Loucy (cell line): Measurements from ENCODE around the gene ADI1.

Source experiments
- H2AFZ ChIP-seq: fragments of 200-600 bp; sonication (generic); 2 replicates; pipeline ENCODE4 v1.6.0; 2016; ENCODE audit warnings: antibody characterized with exemption, mild to moderate bottlenecking, low read length, moderate library complexity
- H3F3A ChIP-seq: fragments of 200-600 bp; 2 replicates; pipeline ENCODE4 v1.6.0; 2016; ENCODE audit warnings: antibody characterized with exemption, low read depth, mild to moderate bottlenecking
- H3K27me3 ChIP-seq: fragments of 200-600 bp; sonication (generic); 2 replicates; pipeline ENCODE4 v1.6.1; 2014; ENCODE audit warnings: low read length, mild to moderate bottlenecking; ENCODE audit not compliant: insufficient read depth, poor library complexity, severe bottlenecking
- H3K36me3 ChIP-seq: fragments of 200-600 bp; sonication (generic); 2 replicates; pipeline ENCODE4 v1.6.1; 2016; ENCODE audit warnings: low read length; ENCODE audit not compliant: insufficient read depth
- H3K4me1 ChIP-seq: fragments of 200-600 bp; sonication (generic); 2 replicates; pipeline ENCODE4 v1.5.1; 2014; ENCODE audit warnings: low read length, mild to moderate bottlenecking; ENCODE audit not compliant: insufficient read depth, poor library complexity, severe bottlenecking
- H3K4me2 ChIP-seq: fragments of 200-600 bp; sonication (generic); 2 replicates; pipeline ENCODE4 v1.6.0; 2014; ENCODE audit warnings: antibody characterized with exemption, low read length, low read depth, mild to moderate bottlenecking; ENCODE audit not compliant: poor library complexity, severe bottlenecking
- H3K4me3 ChIP-seq: fragments of 200-600 bp; sonication (generic); 2 replicates; pipeline ENCODE4 v1.5.1; 2014; ENCODE audit warnings: low read length, mild to moderate bottlenecking, mixed read lengths; ENCODE audit not compliant: poor library complexity, severe bottlenecking
- H3K79me2 ChIP-seq: fragments of 200-600 bp; sonication (generic); 2 replicates; pipeline ENCODE4 v1.6.1; 2014; ENCODE audit warnings: low read length; ENCODE audit not compliant: insufficient read depth
- H3K9ac ChIP-seq: fragments of 200-600 bp; sonication (generic); 2 replicates; pipeline ENCODE4 v1.6.0; 2014; ENCODE audit warnings: mild to moderate bottlenecking, low read depth, low read length, moderate library complexity; ENCODE audit not compliant: poor library complexity, severe bottlenecking
- H3K9me2 ChIP-seq: fragments of 200-600 bp; sonication (generic); replicated peaks from 2 replicates; pipeline ENCODE4 v1.6.1; 2016; ENCODE audit warnings: low read depth, low read length, mixed read lengths
- H3K9me3 ChIP-seq: fragments of 200-600 bp; sonication (generic); 2 replicates; pipeline ENCODE4 v1.6.1; 2014; ENCODE audit warnings: mild to moderate bottlenecking, antibody characterized with exemption, low read length, low read depth; ENCODE audit not compliant: insufficient read depth
- H4K20me1 ChIP-seq: fragments of 200-600 bp; sonication (generic); 2 replicates; pipeline ENCODE4 v1.6.0; 2014; ENCODE audit warnings: antibody characterized with exemption, low read length, mild to moderate bottlenecking; ENCODE audit not compliant: insufficient read depth, poor library complexity, severe bottlenecking
- EZH2phosphoT487 ChIP-seq: fragments of 200-600 bp; IDR thresholded peaks from 2 replicates; pipeline ENCODE4 v1.6.1; 2018; ENCODE audit warnings: antibody characterized with exemption, mild to moderate bottlenecking, moderate library complexity, borderline replicate concordance
- TF ChIP-seq, protein P1 (sequence below): fragments of 200-600 bp; sonication (generic); conservative IDR thresholded peaks from 2 replicates; pipeline ENCODE4 v1.5.1; 2014; ENCODE audit warnings: mild to moderate bottlenecking, antibody characterized with exemption, low read length

The ADI1 gene

DNA sequence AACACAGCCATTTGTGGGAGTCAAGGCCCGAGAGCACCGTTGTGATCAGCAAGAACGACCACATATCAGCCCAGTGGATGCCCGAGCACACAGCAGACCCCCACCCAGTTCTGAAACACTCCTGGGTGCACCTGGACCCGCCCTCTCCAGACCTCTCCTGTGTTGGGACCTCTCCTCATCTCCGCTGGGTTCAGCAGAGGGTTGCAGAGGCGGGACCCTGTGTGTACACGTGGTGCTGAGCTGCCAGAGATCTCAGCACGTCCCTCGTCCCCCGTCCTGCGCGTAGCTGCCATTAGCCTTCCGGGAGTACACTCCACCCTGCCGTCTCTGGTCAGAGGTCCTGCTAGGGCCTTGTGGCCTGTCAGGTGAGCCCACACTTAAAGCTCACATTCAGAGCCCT lies 51.7 kb downstream of the ADI1 start:
- peaks cover 4% of the 10 kb centered on the region; the same call in 1 of the 2 replicates for H3K36me3 ChIP-seq
- H3K9me2 ChIP-seq = no peaks in the 10 kb centered on the region
- TF ChIP-seq EZH2phosphoT487 = no peak
- TF ChIP-seq, protein P1, sequence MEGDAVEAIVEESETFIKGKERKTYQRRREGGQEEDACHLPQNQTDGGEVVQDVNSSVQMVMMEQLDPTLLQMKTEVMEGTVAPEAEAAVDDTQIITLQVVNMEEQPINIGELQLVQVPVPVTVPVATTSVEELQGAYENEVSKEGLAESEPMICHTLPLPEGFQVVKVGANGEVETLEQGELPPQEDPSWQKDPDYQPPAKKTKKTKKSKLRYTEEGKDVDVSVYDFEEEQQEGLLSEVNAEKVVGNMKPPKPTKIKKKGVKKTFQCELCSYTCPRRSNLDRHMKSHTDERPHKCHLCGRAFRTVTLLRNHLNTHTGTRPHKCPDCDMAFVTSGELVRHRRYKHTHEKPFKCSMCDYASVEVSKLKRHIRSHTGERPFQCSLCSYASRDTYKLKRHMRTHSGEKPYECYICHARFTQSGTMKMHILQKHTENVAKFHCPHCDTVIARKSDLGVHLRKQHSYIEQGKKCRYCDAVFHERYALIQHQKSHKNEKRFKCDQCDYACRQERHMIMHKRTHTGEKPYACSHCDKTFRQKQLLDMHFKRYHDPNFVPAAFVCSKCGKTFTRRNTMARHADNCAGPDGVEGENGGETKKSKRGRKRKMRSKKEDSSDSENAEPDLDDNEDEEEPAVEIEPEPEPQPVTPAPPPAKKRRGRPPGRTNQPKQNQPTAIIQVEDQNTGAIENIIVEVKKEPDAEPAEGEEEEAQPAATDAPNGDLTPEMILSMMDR = no peak
- no peaks in the 10 kb centered on the region for H3K27me3 ChIP-seq
- H3K9ac ChIP-seq = no peak overlapping the region
- no peak overlapping the region for H3K4me2 ChIP-seq
- no peak overlapping the region for H2AFZ ChIP-seq
- H3K4me3 ChIP-seq = no peak overlapping the region
- no peaks in the 10 kb centered on the region for H4K20me1 ChIP-seq
- H3F3A ChIP-seq = no peaks in the 10 kb centered on the region
- H3K4me1 ChIP-seq = no peaks in the 10 kb centered on the region
- H3K9me3 ChIP-seq = no peaks in the 10 kb centered on the region
- H3K79me2 ChIP-seq = no peaks in the 10 kb centered on the region

DNA sequence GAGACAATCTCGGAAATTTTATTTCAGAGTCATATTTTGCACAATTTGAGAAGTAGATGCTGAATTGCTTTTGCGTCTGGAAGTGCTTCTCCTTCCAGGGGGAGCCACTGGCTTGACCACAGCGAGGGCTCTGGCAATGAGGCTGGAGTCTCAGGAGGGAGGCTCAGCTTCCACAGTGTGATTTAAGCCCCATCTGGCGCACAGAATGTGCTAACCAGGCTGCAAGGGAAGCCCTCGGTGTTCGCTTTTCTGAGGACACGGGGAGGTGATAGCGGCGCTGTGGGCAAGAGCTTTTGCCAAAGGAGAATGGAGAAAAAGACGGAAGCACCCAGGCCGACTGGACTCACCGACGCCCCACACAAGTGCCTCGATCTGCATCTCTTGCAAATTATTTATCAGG lies 52.4 kb downstream of the ADI1 start:
- no peaks in the 10 kb centered on the region for H3K27me3 ChIP-seq
- H3K79me2 ChIP-seq = no peaks in the 10 kb centered on the region
- H2AFZ ChIP-seq = no peak overlapping the region
- H3K9me2 ChIP-seq = no peaks in the 10 kb centered on the region
- H3K4me3 ChIP-seq = no peak overlapping the region
- H3K4me2 ChIP-seq = no peak overlapping the region
- TF ChIP-seq EZH2phosphoT487 = no peak
- TF ChIP-seq, protein P1 = no peak
- no peaks in the 10 kb centered on the region for H3K4me1 ChIP-seq
- no peaks in the 10 kb centered on the region for H3K9me3 ChIP-seq
- no peaks in the 10 kb centered on the region for H4K20me1 ChIP-seq
- H3K9ac ChIP-seq = no peak overlapping the region
- H3F3A ChIP-seq = no peaks in the 10 kb centered on the region
- H3K36me3 ChIP-seq = peaks cover 4% of the 10 kb centered on the region; the same call in 1 of the 2 replicates

DNA sequence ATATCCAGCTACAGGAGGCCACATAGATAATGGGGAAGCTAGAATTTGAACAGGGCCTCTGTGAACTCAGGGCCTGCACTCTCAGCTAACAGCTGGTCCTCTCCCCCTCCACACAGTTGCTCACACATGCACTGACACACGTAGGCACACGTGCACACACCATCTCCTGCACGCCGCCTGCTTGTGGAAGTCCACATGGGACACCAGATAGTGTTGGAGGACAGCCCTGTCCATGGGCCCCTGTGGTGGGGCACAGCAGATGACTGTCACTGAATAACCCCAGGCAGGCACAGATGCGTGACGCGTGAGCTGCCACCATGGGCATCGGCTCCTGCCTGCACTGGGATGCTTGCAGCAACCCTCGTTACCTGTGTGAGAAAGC lies 52.9 kb downstream of the ADI1 start:
- Histone ChIP-seq H3K4me1 (no peaks in the 10 kb centered on the region), H3K9ac (no peak overlapping the region), H4K20me1 (no peaks in the 10 kb centered on the region), H3F3A (no peaks in the 10 kb centered on the region), H2AFZ (no peak overlapping the region), H3K27me3 (no peaks in the 10 kb centered on the region), H3K9me2 (no peaks in the 10 kb centered on the region), H3K4me2 (no peak overlapping the region), H3K36me3 (peaks cover 4% of the 10 kb centered on the region; the same call in 1 of the 2 replicates), H3K4me3 (no peak overlapping the region), H3K9me3 (no peaks in the 10 kb centered on the region), H3K79me2 (no peaks in the 10 kb centered on the region)
- TF ChIP-seq, protein P1 = no peak
- TF ChIP-seq EZH2phosphoT487 = no peak
